ENCODE data around the gene PTPRD.

PTPRD gene

DNA sequence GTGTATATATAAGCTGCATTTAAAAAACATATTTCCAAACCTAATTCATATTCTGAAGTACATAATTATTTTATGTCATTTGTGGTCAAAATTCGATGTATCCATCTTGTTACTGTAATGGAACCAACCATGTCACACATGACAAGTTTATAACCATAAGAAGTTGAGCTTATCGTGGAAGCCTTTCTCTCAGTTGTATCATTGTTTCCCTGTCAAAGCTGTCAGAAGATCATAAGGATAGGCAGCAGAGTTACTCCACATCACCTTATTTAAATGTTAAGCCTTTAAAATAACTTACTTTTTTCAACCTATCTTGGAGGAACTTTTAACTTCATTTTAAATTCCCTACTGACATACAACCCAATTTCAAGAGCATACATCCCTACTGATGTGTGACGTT is 841.5 kb downstream of the PTPRD start:
- H3K9me2 ChIP-seq (replicated peaks; ENCODE audit: insufficient read depth, low read length), result no peaks in the 10 kb centered on the region
- H3K27me3 ChIP-seq (ENCODE audit: low read length), result no peaks in the 10 kb centered on the region
- H3K27ac ChIP-seq (ENCODE audit: low read depth, low read length), result no peak overlapping the region
- H3K79me2 ChIP-seq (ENCODE audit: insufficient read depth, low read length), result no peaks in the 10 kb centered on the region
- no peak overlapping the region for H3K4me2 ChIP-seq (ENCODE audit: low read depth, low read length, poor library complexity, severe bottlenecking)
- H3K4me3 ChIP-seq (ENCODE audit: insufficient read depth, low read length, poor library complexity, severe bottlenecking), result no peak overlapping the region
- H3K9me3 ChIP-seq (ENCODE audit: insufficient read depth, low read length), result no peaks in the 10 kb centered on the region
- TF ChIP-seq, protein P1, sequence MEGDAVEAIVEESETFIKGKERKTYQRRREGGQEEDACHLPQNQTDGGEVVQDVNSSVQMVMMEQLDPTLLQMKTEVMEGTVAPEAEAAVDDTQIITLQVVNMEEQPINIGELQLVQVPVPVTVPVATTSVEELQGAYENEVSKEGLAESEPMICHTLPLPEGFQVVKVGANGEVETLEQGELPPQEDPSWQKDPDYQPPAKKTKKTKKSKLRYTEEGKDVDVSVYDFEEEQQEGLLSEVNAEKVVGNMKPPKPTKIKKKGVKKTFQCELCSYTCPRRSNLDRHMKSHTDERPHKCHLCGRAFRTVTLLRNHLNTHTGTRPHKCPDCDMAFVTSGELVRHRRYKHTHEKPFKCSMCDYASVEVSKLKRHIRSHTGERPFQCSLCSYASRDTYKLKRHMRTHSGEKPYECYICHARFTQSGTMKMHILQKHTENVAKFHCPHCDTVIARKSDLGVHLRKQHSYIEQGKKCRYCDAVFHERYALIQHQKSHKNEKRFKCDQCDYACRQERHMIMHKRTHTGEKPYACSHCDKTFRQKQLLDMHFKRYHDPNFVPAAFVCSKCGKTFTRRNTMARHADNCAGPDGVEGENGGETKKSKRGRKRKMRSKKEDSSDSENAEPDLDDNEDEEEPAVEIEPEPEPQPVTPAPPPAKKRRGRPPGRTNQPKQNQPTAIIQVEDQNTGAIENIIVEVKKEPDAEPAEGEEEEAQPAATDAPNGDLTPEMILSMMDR (IDR thresholded peaks at IDR 0.05; ENCODE audit: insufficient read depth, low read length, poor library complexity, severe bottlenecking), result no peak
- no peak for TF ChIP-seq EZH2phosphoT487 (conservative IDR thresholded peaks at IDR 0.05; ENCODE audit: low read length)
- H2AFZ ChIP-seq (ENCODE audit: low read depth, low read length, severe bottlenecking), result no peak overlapping the region
- no peaks in the 10 kb centered on the region for H3F3A ChIP-seq (ENCODE audit: insufficient read depth)
- H4K20me1 ChIP-seq (ENCODE audit: low read depth, low read length), result no peaks in the 10 kb centered on the region
- H3K36me3 ChIP-seq (ENCODE audit: low read length), result no peaks in the 10 kb centered on the region
- no peak overlapping the region for H3K9ac ChIP-seq (ENCODE audit: low read length)

DNA sequence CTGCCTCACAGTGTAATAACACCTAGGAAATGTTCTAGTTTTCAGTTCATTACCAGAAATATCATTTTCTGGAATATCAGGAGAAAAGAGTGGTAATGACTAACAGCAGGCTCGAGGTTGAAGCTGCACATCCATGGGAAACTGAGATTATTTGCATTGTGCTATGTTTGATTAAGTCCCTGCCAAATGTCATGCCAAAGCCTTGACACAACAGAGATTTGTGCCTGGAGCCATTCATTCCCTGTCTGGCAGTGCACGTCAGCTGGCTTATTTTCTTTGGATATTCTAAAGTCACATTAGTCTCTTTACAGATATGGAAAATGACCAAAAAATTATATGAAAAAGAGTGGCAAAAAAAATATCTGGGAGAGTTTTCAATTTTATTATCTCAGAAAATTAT is 848.0 kb downstream of the PTPRD start:
- Histone ChIP-seq H3F3A (ENCODE audit: insufficient read depth) (no peaks in the 10 kb centered on the region), H3K27me3 (ENCODE audit: low read length) (no peaks in the 10 kb centered on the region), H3K9me2 (replicated peaks; ENCODE audit: insufficient read depth, low read length) (no peaks in the 10 kb centered on the region), H4K20me1 (ENCODE audit: low read depth, low read length) (no peaks in the 10 kb centered on the region), H3K79me2 (ENCODE audit: insufficient read depth, low read length) (no peaks in the 10 kb centered on the region), H2AFZ (ENCODE audit: low read depth, low read length, severe bottlenecking) (no peak overlapping the region), H3K36me3 (ENCODE audit: low read length) (no peaks in the 10 kb centered on the region), H3K27ac (ENCODE audit: low read depth, low read length) (no peak overlapping the region), H3K9ac (ENCODE audit: low read length) (no peak overlapping the region), H3K4me2 (ENCODE audit: low read depth, low read length, poor library complexity, severe bottlenecking) (no peak overlapping the region), H3K4me3 (ENCODE audit: insufficient read depth, low read length, poor library complexity, severe bottlenecking) (no peak overlapping the region), H3K9me3 (ENCODE audit: insufficient read depth, low read length) (no peaks in the 10 kb centered on the region)
- TF ChIP-seq EZH2phosphoT487 (conservative IDR thresholded peaks at IDR 0.05; ENCODE audit: low read length), result no peak
- TF ChIP-seq, protein P1 (IDR thresholded peaks at IDR 0.05; ENCODE audit: insufficient read depth, low read length, poor library complexity, severe bottlenecking), result no peak

DNA sequence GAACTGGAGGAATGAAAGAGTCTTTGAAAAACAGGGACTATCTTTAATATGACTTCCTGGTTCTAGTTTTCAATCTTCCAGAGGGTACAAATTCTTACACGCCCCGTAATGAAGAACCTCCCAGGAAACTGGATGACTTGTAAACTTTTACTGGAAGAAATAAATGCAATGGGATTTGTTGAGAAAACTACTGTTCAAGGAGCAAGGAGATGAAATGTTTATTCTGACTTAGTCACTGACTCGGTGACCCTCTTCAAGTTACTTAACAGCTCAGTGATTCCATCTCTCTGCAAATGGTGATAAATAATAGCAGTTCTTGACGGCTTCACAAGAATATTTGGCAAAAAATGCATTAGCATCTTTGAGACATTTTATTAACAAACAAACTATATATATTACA is 858.6 kb downstream of the PTPRD start:
- no peak overlapping the region for H3K9ac ChIP-seq (ENCODE audit: low read length)
- no peaks in the 10 kb centered on the region for H3K27me3 ChIP-seq (ENCODE audit: low read length)
- H3K9me2 ChIP-seq (replicated peaks; ENCODE audit: insufficient read depth, low read length), result no peaks in the 10 kb centered on the region
- H2AFZ ChIP-seq (ENCODE audit: low read depth, low read length, severe bottlenecking), result no peak overlapping the region
- no peaks in the 10 kb centered on the region for H3K36me3 ChIP-seq (ENCODE audit: low read length)
- H3K79me2 ChIP-seq (ENCODE audit: insufficient read depth, low read length), result no peaks in the 10 kb centered on the region
- no peaks in the 10 kb centered on the region for H3F3A ChIP-seq (ENCODE audit: insufficient read depth)
- no peak overlapping the region for H3K27ac ChIP-seq (ENCODE audit: low read depth, low read length)
- no peaks in the 10 kb centered on the region for H4K20me1 ChIP-seq (ENCODE audit: low read depth, low read length)
- TF ChIP-seq EZH2phosphoT487 (conservative IDR thresholded peaks at IDR 0.05; ENCODE audit: low read length), result no peak
- TF ChIP-seq, protein P1 (IDR thresholded peaks at IDR 0.05; ENCODE audit: insufficient read depth, low read length, poor library complexity, severe bottlenecking), result no peak
- no peaks in the 10 kb centered on the region for H3K9me3 ChIP-seq (ENCODE audit: insufficient read depth, low read length)
- no peak overlapping the region for H3K4me3 ChIP-seq (ENCODE audit: insufficient read depth, low read length, poor library complexity, severe bottlenecking)
- H3K4me2 ChIP-seq (ENCODE audit: low read depth, low read length, poor library complexity, severe bottlenecking), result no peak overlapping the region
